HG03460 (cell line): ENCODE measurements around the gene MRPL47.
"Not testable (repeated sequence)": the region's sequence is repeated elsewhere in the genome, so short reads cannot be mapped to it uniquely, and the experiment has no call there.

Experiments used
- ATAC-seq: cut with Tn5 transposase; IDR thresholded peaks from one replicate; pipeline ENCODE4 v1.9.1; 2021; ENCODE audit not compliant: unreplicated experiment

The MRPL47 gene

DNA sequence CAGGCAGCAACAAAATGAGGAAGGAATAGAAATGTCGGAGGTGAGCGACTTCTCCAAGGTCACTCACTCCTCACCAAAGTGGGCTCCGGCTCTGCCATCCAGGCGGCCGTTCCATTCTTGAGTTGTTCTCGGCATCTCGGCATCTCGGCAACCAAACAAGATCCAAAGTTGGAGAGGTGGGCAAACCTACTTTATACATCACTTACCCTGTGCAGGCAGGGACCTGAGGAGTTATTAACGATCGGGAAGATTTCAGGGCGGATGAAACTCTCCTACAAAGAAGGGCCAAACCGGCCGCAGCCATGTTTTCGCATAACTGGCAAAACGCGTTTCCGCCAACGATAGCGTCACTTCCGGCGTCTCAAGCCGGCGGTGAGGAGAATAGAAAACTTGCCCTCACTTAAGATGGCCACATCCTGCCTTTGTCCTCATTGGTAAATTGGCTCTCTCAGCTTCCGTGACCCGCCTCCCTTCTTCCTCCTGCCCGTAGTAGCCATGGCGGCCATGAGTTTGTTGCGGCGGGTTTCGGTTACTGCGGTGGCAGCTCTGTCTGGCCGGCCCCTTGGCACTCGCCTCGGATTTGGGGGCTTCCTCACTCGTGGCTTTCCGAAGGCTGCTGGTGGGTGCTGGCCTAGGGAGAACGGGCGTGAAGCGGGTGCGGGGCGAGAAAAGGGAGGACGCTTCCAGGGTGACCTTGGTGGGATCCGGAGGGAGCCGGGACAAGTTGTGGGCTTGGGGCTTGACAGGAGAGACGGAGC is at the start of gene MRPL47, which contains the start of gene NDUFB5:
TSS of gene MRPL47 (minus strand) at position 318 of the 758 bp plus-strand sequence. CDS start at position 304, 14 bp downstream.
TSS of gene NDUFB5 (plus strand) at position 474 of the 758 bp plus-strand sequence. CDS start at position 496, 22 bp downstream.
- peak; percentile 97 for ATAC-seq

- ATAC-seq = peak; percentile 53
These were observed 48.8 kb upstream of the MRPL47 start for GRCh38 chr3:179653096-179653797.

DNA sequence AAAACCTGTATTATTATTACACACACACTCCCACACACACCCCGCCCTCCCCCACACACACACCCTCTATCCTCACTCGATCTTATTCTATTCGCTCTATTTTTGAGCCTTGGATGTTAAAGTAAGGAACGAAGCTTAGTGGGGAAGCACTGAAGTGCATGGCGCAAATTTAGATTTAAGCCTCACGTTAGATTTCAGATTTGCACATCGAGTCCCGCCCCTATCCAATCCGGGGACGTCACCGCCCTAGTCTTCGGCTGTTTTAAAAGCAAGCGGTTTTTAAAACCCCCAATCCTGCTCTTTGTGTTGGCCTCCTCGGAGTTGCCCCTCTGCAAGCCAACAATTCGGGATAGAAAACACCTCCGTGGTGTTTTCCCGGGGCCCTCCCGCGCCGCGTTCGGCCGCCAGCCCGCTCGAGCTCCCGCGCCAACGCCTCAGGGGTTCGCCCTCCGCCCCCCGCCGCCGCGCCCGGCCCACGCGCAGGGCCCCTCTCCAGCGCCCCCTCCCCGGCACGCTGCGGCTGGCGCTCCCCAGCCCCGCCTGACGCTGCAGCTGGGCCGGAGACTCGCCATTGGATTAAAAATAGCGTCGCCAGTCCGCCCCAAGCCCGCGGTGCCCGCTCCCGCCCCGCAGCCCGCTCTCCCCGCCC is 48.1 kb upstream of the MRPL47 start, which contains the start of gene USP13:
TSS of gene USP13 (plus strand) at position 594 of the 649 bp plus-strand sequence. CDS start 186 bp downstream, outside the sequence.
- ATAC-seq = peak; percentile 60

DNA sequence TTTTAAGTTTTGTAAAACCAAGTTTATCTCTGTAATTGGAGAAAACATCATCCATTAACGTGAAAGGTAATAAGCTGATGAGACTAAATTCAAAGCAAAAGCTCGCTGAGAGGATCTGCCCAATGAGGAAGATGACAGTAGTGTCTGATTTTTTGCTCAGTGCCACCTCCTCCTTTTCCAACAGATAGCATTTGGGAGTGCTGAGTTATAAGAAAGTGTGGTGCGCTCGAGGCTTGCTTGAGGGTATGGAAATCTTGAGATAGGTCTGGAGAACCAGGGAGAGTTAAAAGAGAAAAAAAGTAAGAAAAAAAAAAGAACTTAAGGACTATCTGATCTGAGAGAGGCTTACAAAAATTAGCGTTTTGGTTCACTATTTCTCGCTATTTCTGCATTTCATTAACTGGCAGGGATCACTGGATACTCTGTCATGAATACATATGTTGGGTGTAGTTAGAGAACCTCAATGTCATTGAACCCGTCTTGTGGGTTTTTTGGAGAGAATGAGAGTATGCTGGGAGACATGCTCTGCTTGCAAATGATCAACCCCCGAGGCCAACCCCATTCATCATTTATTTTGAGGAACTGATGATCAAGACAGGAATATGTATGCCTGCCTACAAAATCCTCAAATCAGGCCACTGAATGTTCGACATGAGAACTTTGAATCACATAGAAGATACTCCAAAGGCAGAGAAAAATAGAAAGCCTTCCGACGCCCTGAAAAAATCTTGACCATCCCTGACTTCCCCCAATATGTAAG is 47.4 kb upstream of the MRPL47 start:
- ATAC-seq = no peak

GRCh38 chr3:179646177-179646576 is 41.7 kb upstream of the MRPL47 start:
- ATAC-seq = no peak

GRCh38 chr3:179643837-179644236 is 39.4 kb upstream of the MRPL47 start:
- not testable (repeated sequence) for ATAC-seq

DNA sequence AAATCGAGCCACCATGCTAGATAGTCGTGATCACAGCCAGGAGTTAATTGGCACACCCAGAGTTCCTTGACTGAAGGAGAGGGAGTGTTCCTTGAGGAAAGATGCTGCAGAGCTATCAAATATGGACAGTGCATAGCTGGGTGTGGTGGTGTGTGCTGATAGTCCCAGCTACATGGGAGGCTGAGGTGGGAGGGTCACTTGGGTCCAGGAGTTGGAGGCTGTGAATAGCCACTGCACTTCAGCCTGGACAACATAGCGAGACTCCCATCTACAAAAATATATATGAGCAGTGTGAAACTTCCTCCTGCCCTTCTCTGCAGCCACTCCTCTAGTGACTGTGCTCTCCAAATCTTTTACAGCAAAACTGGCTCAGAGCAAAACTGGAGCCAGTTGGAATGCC is 38.4 kb upstream of the MRPL47 start:
- no peak for ATAC-seq

- no peak for ATAC-seq
These were observed 36.0 kb upstream of the MRPL47 start for GRCh38 chr3:179640469-179640868.

DNA sequence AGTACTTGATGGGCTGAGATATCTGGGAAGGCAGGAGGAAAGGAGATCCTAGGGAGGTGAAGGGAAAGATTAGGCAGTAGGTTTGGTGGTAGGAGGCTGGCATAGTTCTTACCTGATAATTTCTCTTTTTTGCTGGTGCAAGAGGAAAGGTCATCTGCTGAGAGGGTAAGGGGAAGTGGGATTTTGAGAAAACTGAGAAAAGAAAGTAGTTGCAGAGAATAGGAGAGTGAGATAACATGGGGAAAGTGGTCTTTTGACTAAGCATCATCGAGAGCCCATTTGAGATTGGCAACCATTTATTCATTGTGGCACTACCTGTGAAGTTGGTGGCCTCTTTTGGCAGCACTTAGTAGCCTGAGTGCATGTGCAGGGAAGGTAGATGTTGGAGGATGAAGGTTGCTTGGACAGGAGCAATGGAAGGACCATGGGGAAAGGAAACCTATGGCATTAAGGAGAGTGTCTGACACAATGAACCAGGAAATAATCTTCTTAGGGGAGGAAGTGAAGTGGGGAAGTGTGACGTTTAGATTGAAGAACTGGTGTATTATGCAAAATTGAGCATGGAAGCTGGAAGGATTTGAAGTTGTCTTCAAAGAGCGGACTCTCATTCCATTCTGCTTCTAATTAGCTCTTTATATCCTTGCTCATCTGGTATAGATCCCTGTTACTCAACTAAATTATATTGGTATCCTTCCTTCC is 26.5 kb upstream of the MRPL47 start:
- no peak for ATAC-seq

- ATAC-seq = no peak
These were observed 20.0 kb upstream of the MRPL47 start for GRCh38 chr3:179624451-179624850.

GRCh38 chr3:179622023-179622422 is 17.6 kb upstream of the MRPL47 start:
- no peak for ATAC-seq

- ATAC-seq = no peak
These were observed 11.2 kb upstream of the MRPL47 start for GRCh38 chr3:179615458-179616173.

DNA sequence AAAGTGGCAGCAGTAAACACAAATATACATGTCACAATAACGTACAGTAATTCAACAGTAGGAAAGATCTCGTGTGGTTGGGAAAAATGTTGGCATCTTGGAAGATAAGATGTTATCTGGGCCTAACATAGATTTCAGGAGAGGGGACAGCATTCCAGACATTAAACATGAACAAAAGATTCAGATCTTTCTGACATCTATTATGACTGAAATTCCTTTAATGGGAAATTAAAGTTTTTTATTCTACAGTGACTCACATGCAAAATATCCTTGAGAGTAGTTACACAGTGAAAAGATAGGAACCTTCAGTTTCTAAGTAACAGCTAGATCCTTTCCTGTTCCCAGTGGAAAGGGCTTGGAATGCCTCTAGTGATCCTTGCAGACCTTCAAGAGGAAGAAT is 9.4 kb upstream of the MRPL47 start:
- ATAC-seq = no peak

GRCh38 chr3:179610066-179610465 is 5.6 kb upstream of the MRPL47 start:
- no peak for ATAC-seq

DNA sequence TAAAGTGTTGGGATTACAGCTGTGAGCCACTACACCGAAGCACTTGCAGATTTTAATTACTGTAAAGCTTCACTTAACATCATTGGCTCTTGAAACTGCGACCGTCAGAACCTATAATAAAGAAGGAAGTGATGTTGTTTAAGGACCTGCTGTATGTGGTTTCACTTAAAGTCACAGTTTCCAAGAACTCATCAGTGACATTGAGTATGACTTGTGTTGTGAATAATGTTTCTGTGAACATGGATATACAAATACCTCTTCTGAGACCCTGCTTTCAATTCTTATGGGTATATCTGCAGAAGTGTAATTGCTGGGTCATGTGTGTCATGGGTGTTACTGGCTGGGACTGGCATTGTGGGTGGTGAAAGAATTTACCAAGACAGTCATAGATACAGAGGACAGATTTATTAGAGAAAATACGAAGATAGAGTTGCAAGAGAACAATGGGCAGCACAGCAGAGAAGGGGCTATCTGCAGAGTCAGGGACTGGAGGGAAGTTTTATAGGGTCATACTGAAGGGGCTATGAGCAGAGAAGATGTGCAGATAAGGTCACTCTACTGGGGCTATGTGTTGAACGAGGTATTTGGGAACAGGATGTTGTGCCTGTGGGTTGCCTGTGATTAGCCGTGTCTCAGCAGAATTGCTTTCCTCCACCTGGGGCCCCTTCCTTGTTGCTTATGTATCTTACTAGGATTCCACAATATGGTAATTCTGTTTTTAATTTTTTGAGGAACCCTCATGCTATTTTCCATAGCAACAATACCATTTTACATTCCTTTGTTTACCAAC is 4.7 kb upstream of the MRPL47 start:
- peak; percentile 50 for ATAC-seq

DNA sequence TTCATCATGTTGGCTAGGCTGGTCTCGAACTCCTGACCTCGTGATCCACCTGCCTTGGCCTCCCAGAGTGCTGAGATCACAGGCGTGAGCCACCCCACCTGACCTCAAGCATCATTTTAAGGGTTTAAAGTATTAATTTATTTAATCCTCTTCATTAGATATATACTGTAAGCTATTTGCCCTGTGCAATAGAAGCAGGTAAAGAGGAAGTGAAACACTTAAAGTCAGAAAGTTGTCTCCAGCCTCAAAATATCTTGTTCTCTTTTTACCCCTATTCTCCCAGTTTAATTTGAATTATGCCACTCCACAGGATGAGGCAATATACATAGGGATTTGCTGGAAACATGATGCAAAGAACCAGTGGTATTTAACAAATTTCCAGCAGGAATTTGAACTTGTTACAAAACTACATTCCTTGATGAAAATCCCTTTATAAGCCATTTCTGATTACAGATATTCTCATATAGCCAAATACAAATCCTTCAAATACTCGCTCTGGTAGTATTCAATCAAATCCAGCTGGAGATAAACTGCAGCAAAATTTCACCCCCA is 2.2 kb upstream of the MRPL47 start:
- no peak for ATAC-seq

DNA sequence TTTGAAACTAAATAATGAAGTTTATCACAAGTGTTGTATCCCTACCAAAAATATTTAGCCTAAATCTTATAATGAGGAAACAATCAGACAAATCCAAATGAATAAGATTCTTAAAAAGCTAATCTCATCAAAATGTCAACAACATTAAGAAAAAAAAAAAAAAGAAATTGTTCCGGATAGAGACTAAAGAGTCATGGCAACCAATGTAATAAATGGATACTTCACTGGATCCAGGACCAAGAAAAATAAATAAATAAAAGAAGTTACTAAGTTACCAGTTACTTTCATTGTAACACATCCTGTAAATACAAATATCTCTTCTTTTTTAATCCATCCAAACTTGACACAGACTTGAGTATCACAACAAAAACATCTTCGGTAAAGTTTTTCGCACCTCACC is 607 bp downstream of the MRPL47 start:
- no peak for ATAC-seq

- no peak for ATAC-seq
These were observed 1.1 kb downstream of the MRPL47 start for GRCh38 chr3:179603321-179603720.

DNA sequence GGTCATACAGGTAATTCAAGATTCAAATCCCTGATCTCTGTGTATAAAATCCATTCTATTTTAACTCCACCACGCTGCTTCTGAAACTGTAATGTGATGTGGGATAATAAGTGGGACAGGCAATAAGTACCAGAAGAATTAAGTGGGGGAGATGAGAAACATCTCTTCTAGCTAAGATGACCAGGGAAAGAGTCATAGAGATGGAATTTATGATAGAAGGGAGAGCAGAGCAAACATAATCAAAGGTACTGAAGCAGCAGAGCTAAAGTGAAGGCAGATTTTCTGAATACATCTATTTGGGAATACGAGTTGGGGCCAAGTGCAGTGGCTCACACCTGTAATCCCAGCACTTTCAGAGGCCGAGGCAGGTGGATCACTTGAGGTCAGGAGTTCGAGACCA is 4.9 kb downstream of the MRPL47 start:
- ATAC-seq = no peak
